HEK293T (cell line): ENCODE measurements around the gene CDADC1.

Experiments
- ARNT ChIP-seq: fragments of 450-650 bp; IDR thresholded peaks from 2 replicates; pipeline ENCODE4 v1.6.1; 2017; ENCODE audit warnings: mild to moderate bottlenecking
- BHLHE40 ChIP-seq: fragments of 450-650 bp; IDR thresholded peaks from 2 replicates; pipeline ENCODE4 v1.6.1; 2016; ENCODE audit warnings: mild to moderate bottlenecking, moderate library complexity, borderline replicate concordance
- ELF4 ChIP-seq: fragments of 450-650 bp; IDR thresholded peaks from 2 replicates; pipeline ENCODE4 v1.6.1; 2017; ENCODE audit warnings: antibody characterized with exemption
- FOXA1 ChIP-seq: fragments of 450-650 bp; IDR thresholded peaks from 2 replicates; pipeline ENCODE4 v1.6.1; 2016; ENCODE audit warnings: mild to moderate bottlenecking
- FOXK2 ChIP-seq: fragments of 450-650 bp; IDR thresholded peaks from 2 replicates; pipeline ENCODE4 v1.6.1; 2016; ENCODE audit warnings: mild to moderate bottlenecking
- FOXM1 ChIP-seq: fragments of 450-650 bp; IDR thresholded peaks from 2 replicates; pipeline ENCODE4 v1.6.1; 2017; ENCODE audit warnings: mild to moderate bottlenecking, borderline replicate concordance
- L3MBTL2 ChIP-seq: fragments of 450-650 bp; conservative IDR thresholded peaks from 2 replicates; pipeline ENCODE4 v1.6.1; 2016; ENCODE audit warnings: mild to moderate bottlenecking
- NFRKB ChIP-seq: fragments of 450-650 bp; IDR thresholded peaks from 2 replicates; pipeline ENCODE4 v1.6.1; 2016; ENCODE audit warnings: mild to moderate bottlenecking, moderate library complexity
- SP1 ChIP-seq: fragments of 450-650 bp; IDR thresholded peaks from 2 replicates; pipeline ENCODE4 v1.6.1; 2017
- TARDBP ChIP-seq: fragments of 450-650 bp; IDR thresholded peaks from 2 replicates; pipeline ENCODE4 v1.6.1; 2016

- TF ChIP-seq ELF4 (no peak), BHLHE40 (no peak), SP1 (no peak), TARDBP (no peak), ARNT (no peak), FOXK2 (no peak), NFRKB (no peak), FOXM1 (no peak), L3MBTL2 (no peak), FOXA1 (no peak)
Measured at GRCh38 chr13:49308921-49309408, 61.2 kb downstream of the CDADC1 start.
